Measurements from ENCODE around the gene FAM174A.

DNA sequence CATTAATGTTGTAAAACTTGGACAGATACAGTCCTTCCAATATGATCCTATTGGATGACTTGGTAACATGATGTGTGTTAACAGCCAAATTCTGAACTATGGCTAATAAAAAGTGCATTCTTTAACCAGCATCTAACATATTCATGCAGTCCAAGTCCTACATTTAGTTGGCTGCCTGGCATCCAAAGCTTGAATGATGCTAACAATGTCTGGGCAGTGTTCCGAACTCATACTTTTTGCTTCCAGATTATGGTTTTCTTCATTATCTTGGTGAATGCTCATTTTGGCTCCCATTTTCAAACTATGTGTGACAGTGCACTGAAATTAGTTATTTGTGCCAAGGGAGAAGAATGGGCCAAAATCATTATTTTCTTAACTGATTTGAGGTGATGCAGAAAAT, 2.8 kb downstream of the FAM174A start:
- TF ChIP-seq, protein P1, sequence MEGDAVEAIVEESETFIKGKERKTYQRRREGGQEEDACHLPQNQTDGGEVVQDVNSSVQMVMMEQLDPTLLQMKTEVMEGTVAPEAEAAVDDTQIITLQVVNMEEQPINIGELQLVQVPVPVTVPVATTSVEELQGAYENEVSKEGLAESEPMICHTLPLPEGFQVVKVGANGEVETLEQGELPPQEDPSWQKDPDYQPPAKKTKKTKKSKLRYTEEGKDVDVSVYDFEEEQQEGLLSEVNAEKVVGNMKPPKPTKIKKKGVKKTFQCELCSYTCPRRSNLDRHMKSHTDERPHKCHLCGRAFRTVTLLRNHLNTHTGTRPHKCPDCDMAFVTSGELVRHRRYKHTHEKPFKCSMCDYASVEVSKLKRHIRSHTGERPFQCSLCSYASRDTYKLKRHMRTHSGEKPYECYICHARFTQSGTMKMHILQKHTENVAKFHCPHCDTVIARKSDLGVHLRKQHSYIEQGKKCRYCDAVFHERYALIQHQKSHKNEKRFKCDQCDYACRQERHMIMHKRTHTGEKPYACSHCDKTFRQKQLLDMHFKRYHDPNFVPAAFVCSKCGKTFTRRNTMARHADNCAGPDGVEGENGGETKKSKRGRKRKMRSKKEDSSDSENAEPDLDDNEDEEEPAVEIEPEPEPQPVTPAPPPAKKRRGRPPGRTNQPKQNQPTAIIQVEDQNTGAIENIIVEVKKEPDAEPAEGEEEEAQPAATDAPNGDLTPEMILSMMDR (IDR thresholded peaks at IDR 0.05; ENCODE audit: insufficient read depth, low read depth, low read length) = no peak
- TF ChIP-seq EZH2 (IDR thresholded peaks at IDR 0.05; ENCODE audit: insufficient read depth, low read length) = no peak

Data from astrocyte (in vitro differentiated cells and primary cell).